GM23248 (cell line): ENCODE results near the gene KLF15.

Experiments used
- EZH2 ChIP-seq: fragments of 200-600 bp; sonication (generic); IDR thresholded peaks from 2 replicates; pipeline ENCODE4 v1.6.1; 2018; ENCODE audit warnings: antibody characterized with exemption, mild to moderate bottlenecking; ENCODE audit not compliant: insufficient read depth, poor library complexity, severe bottlenecking
- EZH2phosphoT487 ChIP-seq: fragments of 200-600 bp; sonication (generic); IDR thresholded peaks from 2 replicates; pipeline ENCODE4 v1.6.1; 2018; ENCODE audit warnings: antibody characterized with exemption, moderate library complexity, mild to moderate bottlenecking, low read depth; ENCODE audit not compliant: insufficient read depth

- TF ChIP-seq EZH2phosphoT487 (no peak), EZH2 (no peak)
Measured at GRCh38 chr3:126352476-126353454, 4.4 kb downstream of the KLF15 start.
